HG02610 (cell line): Measurements from ENCODE around the gene FBXL19.
A peak's percentile ranks its signal among the peaks of the same experiment; 100 is the strongest.
"Not testable (repeated sequence)": the region's sequence is repeated elsewhere in the genome, so short reads cannot be mapped to it uniquely, and the experiment has no call there.

Experiments used
- ATAC-seq: cut with Tn5 transposase; IDR thresholded peaks from one replicate; pipeline ENCODE4 v1.9.1; 2021; ENCODE audit warnings: mild to moderate bottlenecking, moderate library complexity; ENCODE audit not compliant: unreplicated experiment

Gene FBXL19

DNA sequence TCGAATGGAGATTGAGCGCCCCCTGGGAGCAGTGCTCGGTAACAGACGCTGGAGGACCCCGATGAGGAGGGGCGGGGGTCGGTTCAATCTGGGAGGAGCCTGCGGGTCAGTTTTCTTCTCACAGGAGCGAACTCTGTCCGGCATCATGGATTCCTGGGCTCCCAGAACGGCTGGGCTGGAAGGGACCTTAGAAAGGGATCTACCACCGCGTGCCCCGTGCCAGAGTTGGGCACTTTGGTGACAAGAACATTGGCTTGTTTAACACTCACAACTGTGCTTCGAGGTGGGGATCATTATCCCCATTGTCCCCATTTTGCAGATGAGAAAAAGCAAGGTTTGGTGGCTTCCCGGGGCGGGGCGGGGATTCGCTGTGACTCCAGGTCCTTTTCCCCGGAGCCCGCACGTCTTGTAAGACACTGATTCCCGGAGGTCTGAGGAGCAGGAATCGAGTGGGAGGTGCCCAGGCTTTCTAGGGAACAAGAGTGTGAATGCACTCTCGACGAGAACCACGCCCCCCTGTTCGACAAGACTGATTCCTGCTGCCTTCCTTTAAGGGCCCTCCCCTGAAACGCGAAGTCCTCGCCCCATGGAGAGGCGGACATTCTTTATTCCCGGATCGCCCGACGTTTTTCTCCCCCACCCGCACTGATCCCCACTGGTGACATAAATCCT, 1.5 kb upstream of the FBXL19 start:
- ATAC-seq, result no peak

DNA sequence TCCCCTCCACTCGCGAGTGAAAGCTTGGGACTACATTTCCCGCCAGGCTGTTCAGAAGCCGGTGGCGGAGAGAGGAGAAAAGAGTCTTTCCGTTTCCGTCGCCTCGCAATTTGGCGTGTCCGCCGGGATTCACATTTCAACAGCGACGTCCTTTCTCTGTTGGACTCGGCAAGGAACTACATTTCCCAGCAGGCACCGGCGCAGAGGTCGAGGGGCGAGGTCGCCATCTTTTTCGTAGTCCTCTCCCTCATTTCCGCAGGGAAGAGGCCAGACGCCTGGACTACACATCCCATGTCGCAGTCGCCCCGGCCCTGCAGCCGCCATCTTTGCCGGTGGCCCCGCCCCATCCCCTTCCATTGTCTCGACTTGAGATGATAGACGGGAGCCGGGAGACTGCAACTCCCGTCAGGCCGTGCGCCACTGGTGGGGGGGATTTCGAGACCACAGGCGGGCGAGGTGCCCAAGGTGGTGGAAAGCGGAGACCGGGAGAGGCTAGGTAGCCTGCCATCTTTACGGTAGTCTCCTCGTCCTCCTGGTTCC, 882 bp upstream of the FBXL19 start:
- ATAC-seq, result peak; percentile 64

DNA sequence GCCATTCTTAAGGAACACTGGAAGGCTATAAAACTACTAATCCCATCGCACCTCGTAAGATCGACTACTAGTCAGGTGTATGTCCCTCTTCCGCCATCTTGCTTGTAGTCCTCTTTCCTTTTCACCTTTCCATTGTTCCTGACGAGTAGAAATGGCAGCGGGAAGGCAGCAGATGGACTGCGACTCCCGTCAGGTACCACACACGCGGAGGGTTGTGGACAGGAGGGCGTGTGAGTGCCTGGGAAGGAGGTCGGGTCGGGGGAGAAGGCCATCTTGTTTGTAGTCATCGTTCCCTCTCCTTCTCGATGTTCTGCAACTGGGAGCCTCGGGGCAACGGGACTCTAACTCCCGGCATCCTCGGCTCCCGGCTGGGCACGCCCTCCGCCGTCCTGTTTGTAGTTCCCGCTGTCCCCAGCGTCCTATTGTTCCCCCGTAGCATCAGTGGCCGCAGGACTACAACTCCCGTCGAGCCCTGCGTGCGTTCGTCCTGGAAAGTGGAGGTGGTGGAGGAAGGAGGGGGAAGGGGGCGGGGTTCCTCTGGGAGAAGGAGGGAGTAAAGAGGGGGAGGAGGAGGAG, 324 bp upstream of the FBXL19 start:
- ATAC-seq, result peak; percentile 68

DNA sequence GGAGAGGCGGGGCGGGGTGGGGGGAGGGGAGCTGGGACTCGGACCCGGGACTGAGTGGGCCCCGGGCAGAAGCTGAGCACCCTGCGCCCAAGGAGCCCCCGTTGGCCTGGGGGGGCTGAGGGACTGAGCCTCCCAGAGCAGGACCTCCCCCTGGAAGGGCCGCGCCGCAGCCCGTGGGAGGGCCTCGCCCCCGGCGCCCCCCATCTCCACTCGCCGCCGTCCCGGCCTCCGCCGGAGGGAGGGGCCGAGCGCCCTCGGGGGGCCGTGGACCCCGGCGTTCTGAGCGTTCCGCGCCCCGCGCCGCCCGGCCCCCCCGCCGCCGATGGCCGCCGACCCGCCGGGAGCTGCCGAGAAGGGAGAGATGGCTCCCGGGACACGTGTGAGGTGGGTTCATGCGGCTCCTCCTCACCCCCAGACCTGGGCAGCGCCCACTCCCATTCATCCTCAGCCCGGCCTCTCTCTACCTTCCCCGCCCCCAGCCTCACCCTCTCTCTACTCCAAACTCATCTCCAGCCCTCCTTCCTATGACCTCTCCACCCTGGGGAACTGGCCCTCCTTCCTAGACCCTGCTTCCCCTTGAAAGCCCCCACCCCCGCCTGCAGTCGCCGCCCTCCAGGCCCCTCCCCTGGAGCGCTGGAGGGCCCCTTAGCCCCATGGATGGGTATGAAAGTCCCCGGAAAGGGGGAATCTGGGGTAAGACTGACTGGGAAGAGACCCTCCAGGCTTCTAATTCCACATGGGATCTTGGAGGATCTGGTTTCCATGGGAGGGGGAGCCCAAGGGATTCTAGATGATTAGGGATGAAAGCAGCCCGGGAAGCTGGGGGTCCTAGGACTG, 922 bp downstream of the FBXL19 start:
- no peak for ATAC-seq

DNA sequence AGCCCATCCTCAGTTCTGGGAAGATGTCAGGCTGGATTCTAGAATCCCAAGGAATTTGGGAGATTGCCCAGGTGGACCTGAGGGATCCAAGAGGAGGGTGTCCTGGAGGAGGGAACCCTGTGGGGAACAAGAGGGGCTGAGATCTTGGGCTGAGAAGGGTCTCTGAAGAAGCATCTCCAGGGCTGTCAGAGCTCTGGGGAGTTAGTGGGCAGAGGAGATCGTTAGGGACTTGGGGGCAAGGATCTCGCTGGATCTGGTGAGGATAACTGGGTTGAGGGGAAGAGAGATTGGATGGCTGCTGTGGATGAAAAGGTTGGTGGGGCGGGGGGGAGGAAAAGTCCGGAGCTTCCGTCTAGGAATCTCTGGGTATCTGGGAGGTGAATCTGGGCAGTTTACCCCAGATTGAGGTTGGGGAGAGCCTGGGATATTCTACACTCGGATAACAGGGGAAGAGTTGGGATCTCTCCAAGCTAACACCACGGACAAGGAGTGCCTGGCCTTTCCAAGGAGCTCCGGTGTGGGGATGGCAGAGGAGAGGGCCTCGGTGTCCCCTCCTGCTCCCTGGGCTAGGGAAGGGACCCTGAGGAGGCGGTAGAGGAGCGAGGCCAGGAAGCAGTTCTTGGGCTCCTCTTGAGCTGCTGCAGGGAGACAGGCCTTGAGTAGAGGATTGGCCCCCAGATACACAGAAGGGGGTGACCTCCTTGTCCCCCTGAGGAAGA, 1.7 kb downstream of the FBXL19 start:
- ATAC-seq, result no peak

DNA sequence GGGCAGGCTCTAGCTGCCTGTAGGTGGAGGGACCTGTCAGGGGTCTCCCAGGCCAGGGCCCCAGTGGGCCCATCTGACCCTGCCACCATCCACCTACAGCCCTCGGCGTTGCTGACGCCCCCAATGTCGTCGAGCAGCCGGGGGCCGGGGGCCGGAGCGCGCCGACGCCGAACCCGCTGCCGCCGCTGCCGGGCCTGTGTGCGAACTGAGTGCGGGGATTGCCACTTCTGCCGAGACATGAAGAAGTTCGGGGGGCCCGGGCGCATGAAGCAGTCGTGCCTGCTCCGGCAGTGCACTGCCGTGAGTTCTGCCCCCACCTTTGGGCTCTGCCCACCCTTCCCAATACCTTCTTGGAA, 2.2 kb downstream of the FBXL19 start:
- no peak for ATAC-seq

DNA sequence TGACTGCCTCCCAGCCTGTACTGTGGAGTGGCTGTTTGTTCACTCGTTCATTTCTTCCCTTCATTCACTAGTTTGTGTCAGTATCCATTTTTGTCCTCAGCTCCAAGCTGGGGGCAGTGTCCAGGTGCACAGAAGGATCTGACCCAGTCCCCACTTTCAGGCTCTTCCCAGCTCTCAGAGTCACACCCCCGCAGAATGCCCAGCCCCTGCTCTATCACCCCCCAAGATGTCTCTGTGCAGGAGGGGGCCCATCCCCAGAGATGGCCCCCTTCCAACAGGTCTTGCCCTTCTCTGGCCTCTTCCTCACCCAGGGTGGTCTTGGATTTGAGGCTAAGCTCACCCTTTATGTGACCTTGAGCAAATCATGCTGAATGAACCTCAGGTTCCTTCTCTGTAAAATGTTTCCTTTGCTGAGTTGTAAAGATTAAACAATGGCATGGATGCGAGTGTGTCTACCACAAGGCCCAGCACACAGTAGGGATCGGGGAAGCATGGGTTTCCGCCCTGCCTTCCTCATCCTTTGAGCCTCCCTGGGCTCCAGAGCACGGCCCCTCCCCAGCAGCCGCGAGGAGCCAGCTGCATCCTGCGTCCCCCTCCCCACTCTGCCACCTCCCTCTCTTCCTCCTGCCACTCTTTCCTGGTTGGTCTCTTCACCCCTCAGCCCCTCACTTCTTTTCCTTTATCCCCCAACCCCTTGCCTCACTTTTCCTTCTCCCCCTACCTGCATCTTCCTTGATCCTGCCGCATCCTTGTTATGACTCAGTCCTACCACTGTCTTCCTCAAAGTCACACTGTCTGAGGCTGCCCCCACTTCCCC, 2.8 kb downstream of the FBXL19 start:
- no peak for ATAC-seq

DNA sequence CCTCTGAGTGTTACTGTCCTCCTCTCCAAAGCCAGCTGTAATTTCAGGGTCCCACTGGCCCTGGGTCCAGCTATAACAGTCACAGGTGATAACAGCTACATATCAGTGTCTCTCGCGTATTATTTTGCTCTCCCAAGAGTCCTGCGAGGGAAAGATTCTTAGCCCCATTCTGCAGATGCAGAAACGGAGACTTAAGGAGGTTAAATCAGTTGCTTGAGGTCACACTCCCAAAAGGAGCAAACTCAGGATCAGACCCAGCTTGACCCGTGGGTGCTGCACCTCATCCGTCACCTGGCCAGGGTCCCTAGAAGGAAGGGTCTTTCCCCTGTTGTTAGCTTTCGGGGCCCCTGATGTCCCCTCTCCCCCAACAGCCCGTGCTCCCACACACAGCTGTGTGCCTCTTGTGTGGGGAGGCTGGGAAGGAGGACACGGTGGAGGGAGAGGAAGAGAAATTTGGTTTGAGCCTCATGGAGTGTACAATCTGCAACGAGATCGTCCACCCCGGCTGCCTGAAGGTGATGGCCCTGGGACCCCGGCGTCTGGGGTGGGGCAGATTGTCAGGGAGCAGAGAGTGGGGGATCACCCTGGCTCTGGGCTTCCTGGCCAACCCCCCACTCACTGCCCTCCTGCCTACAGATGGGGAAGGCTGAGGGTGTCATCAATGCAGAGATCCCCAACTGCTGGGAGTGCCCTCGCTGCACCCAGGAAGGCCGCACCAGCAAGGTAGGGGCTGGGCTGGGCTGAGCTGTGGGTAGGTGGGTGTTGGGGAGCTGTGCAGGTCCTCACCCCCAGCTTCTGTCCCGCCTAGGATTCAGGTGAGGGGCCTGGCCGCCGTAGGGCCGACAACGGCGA, 3.8 kb downstream of the FBXL19 start:
- ATAC-seq, result no peak

DNA sequence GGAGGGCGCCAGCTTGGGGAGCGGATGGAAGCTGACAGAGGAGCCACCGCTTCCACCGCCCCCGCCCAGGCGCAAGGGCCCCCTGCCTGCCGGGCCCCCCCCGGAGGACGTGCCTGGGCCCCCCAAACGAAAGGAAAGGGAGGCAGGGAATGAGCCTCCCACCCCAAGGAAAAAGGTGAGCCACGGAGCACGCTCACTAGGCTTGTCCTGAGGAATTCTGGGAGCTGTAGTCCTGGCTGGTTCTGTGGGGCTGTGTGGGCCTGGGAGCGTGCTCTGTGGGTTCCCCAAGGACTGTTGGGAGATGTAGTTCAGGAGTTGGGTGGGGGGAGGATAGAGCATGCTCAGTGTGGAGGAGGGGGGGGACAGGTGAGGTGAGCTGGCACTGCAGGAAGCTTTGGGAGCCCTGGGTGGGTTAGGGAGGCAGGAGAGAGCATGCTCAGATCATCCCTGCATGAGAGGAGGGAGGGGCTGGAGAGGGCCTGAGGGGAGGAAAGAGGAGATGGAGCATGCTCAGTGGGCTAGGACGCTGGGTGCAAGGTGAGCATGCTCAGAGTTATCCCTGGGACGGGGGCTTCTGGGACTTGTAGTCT, 4.5 kb downstream of the FBXL19 start:
- ATAC-seq, result no peak

DNA sequence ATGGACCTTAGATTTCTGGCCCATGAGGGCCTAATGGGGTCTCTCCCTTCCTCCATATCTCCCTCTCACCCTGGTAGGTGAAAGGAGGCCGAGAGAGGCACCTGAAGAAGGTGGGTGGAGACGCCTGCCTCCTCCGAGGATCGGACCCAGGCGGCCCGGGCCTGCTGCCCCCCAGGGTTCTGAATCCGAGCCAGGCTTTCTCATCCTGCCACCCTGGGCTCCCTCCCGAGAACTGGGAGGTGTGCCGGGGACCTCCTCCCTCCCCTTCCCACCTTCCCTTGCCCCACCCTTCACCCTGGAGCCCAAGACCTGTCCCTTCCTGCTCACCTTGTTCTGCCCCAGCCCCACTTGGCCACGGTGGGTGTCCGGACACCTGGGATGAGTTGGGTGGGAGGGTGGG, 5.0 kb downstream of the FBXL19 start:
- no peak for ATAC-seq

DNA sequence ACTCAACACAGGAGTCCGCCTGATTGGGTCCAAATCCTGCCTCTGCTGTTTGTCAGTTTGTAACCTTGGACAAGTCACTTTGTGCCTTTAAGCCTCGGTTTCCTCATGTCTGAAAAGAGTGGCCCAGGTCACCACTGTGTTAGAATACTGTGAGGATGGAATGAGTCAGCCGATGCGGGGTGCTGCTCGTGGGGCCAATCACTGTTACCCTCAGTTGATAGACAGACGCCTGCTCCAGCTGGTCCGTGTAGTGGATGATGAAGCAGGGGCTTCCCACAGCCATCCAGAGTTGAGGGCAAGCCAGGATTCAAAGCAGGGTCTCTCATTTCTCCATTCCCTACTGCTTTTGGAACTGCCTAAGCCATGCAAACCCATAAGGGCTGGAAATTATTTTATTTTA, 5.8 kb downstream of the FBXL19 start:
- ATAC-seq, result no peak

DNA sequence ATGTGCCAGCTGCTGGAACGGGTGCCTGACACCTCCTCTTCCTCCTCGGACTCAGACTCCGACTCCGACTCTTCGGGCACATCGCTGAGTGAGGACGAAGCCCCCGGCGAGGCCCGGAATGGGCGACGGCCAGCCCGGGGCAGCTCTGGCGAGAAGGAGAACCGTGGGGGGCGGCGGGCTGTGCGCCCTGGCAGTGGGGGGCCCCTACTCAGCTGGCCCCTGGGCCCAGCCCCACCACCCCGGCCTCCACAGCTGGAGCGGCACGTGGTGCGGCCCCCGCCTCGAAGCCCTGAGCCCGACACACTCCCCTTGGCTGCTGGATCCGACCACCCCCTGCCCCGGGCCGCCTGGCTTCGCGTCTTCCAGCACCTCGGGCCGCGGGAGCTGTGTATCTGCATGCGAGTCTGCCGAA, 6.8 kb downstream of the FBXL19 start:
- no peak for ATAC-seq

DNA sequence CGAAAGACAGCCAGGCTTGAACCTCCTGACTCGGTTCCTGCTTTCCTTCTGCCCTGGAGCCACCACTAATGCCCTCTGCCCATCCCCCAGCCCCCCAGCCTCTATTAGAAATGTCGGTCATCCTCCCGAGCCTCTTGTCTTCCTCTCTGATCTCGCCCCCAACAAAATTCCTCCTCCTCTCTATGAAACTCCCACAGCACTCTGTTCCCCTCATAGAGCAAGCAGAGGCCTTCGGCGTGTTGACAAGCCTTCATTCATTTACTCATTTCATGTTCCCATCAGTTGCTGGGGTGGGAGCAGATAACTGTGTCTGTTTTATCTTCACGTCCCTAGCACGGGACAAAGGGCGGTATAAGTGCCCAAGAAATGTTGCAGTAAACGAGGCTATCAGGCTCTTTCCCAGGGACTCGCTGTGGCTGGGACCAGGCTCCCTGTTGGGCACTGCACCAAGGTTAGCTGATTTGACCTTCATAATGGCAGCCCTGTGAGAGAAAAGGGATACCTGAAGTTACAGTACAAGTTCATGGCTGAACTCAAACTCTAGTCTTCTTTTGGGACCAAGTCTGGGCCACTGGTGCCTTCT, 7.8 kb downstream of the FBXL19 start:
- ATAC-seq, result no peak

DNA sequence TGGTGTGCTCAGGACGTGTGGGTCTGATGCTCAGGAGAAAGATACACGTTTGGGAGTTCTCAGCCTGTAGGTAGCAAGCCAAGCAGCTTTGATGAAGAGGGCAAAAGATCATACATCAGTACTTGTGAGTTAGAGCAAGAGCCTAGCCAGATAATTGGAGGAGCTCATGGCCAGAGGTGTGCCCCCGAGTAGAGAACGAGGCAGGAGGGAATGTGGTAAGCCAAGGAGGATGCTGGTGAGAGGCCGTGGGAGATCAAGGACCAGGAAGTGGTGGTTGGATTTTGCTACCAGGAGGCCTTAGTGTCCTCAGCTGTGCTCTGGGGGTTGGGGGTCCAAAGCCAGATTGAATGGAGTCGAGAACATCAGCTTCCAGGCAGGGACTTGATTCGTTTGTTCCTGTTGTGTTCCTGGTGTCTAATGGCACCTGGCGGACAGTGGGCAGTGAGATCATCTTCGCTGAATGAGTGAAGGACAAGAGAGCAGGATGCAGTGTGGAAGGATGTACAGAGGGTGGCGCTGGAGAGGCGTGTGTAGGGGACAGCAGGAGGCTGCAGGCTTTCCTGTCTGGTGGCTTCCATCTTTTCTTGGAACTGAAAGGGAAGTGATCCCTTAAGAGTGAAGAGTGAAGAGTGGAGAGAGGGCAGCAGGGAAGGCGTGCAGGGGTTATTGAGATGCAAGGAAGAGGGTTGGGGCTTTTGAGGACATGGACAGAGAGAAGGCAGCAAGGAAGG, 11.6 kb downstream of the FBXL19 start:
- ATAC-seq, result no peak

DNA sequence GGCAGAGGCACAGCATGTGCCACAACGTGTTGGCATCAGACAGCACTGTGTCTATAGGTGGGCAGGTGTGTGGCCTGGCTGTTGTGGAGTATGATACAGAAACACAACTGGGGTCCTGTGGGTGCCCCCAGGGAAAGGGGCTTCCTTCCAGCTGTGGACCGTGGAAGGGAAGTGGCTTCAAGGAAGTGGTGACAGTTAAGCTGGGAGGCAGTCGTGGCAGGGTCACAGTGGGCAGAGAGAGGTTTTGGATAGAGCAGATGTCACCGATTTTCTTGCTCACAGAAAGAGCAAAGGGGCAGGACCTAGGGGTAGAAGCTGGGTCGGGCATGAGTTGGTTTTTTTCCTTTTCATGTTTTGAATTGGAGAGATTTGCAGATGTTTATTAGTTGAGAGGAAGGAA, 14.3 kb downstream of the FBXL19 start:
- no peak for ATAC-seq

DNA sequence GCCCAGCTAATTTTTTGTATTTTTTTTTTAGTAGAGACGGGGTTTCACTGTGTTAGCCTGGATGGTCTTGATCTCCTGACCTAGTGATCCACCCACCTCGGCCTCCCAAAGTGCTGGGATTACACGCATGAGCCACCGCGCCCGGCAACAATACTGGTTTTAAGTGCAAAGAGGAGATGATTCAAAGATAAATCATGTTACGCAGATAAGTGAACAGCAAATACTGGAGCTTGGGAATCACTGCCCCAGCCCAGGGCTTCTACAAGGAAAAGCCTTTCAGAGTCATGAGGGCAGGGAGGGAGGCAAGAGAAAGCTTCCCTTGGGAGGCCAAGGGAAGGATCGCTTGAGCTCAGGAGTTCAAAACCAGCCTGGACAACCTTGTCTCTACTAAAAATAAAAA, 16.2 kb downstream of the FBXL19 start:
- ATAC-seq, result not testable (repeated sequence)

DNA sequence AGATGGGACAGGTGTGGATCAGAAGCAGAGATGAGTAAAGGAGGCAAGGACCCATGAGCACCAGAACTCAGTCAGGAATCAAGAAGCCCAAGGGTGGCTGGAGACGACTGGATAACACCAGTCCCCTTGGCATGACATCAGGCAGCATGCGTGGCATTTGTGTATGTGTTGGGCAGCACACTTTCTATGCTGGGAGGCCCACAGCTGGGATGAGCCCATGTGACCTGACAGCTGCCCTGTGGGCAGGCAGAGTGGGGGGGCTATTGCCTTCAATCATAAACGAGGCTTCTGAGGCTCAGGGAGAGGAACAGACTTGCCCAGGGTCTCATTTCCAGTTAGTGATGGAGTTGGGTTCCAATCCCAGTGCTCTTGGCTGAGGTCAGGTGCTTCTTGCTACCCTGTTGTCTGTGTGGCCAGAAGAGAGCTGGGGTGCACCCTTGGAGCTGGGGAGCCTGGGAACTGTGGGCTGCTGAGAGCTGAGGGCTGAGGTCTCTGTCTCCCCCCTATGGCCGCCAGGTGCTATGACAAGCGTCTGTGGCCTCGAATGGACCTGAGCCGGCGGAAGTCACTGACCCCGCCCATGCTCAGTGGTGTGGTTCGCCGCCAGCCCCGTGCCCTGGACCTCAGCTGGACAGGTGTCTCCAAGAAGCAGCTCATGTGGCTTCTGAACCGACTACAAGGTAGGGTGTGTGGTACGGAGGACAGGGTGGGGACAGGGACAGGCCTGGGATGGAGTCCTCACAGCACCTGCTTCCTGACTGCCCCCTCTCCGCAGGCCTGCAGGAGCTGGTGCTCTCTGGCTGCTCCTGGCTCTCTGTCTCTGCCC, 18.4 kb downstream of the FBXL19 start:
- peak; percentile 73 for ATAC-seq
